SK-N-MC (cell line): ENCODE data around the gene PIGQ.

Experiments used
- DNase-seq: peaks from one replicate; pipeline ENCODE4 v3.0.0-alpha.2; 2011; ENCODE audit warnings: low read depth, low spot score
- H3K27ac ChIP-seq: fragments of 200-600 bp; sonication (generic); 2 replicates; pipeline ENCODE4 v1.5.1; 2016; ENCODE audit warnings: mixed run types
- H3K36me3 ChIP-seq: fragments of 200-600 bp; sonication (generic); 2 replicates; pipeline ENCODE4 v1.6.1; 2017; ENCODE audit warnings: antibody characterized with exemption, low read length, mixed read lengths; ENCODE audit not compliant: insufficient read depth
- H3K4me3 ChIP-seq: fragments of 200-600 bp; sonication (generic); 2 replicates; pipeline ENCODE4 v1.5.1; 2016
- H3K9ac ChIP-seq: fragments of 200-600 bp; sonication (generic); 2 replicates; pipeline ENCODE4 v1.8.0; 2017; ENCODE audit warnings: mixed run types, mixed read lengths; ENCODE audit not compliant: insufficient read length
- H3K9me3 ChIP-seq: fragments of 200-600 bp; sonication (generic); 2 replicates; pipeline ENCODE4 v1.6.1; 2017; ENCODE audit warnings: low read depth, mild to moderate bottlenecking, antibody characterized with exemption, low read length, moderate library complexity, mixed read lengths
- EZH2 ChIP-seq: fragments of 200-600 bp; sonication (generic); IDR thresholded peaks from one replicate; pipeline ENCODE4 v1.6.1; 2017; ENCODE audit warnings: antibody characterized with exemption
- FOXP2 ChIP-seq: optimal IDR thresholded peaks from 2 replicates; pipeline ENCODE3; 2011; ENCODE audit warnings: mild to moderate bottlenecking, moderate library complexity; ENCODE audit not compliant: insufficient read depth; ENCODE audit errors: extremely low read length, control extremely low read depth
- POLR2AphosphoS5 ChIP-seq: IDR thresholded peaks from 2 replicates; pipeline ENCODE4 v1.6.1; 2012; ENCODE audit warnings: mild to moderate bottlenecking, low read depth, low read length, borderline replicate concordance

PIGQ gene

GRCh38 chr16:629185-629832 is 59.5 kb downstream of the PIGQ start:
- DNase-seq: no peak
- Histone ChIP-seq H3K9me3 (no peaks in the 10 kb centered on the region), H3K9ac (no peak overlapping the region), H3K4me3 (no peak overlapping the region), H3K27ac (no peak overlapping the region), H3K36me3 (no peaks in the 10 kb centered on the region)
- TF ChIP-seq POLR2AphosphoS5 (no peak), EZH2 (no peak)

GRCh38 chr16:629833-630248 is 60.1 kb downstream of the PIGQ start:
- Histone ChIP-seq H3K9me3 (no peaks in the 10 kb centered on the region), H3K27ac (no peak overlapping the region), H3K4me3 (no peak overlapping the region), H3K36me3 (no peaks in the 10 kb centered on the region), H3K9ac (no peak overlapping the region)
- TF ChIP-seq EZH2: no peak
- TF ChIP-seq FOXP2: no peak
- TF ChIP-seq POLR2AphosphoS5: no peak
- no peak for DNase-seq

- Histone ChIP-seq H3K9ac (no peak overlapping the region), H3K36me3 (no peaks in the 10 kb centered on the region), H3K27ac (no peak overlapping the region), H3K4me3 (no peak overlapping the region), H3K9me3 (no peaks in the 10 kb centered on the region)
- no peak for TF ChIP-seq FOXP2
- no peak for TF ChIP-seq POLR2AphosphoS5
- TF ChIP-seq EZH2: no peak
- no peak for DNase-seq
Observed at GRCh38 chr16:630249-630814, 60.6 kb downstream of the PIGQ start.

- no peak within 1 kb of the TSS for H3K9ac ChIP-seq
- H3K36me3 ChIP-seq: no peaks in the 10 kb centered on the region
- no peaks in the 10 kb centered on the region for H3K9me3 ChIP-seq
- H3K27ac ChIP-seq: no peak within 1 kb of the TSS
- no peak for TF ChIP-seq POLR2AphosphoS5
- no peak for TF ChIP-seq FOXP2
- no peak for TF ChIP-seq EZH2
- no peak for DNase-seq
- H3K4me3 ChIP-seq: no peak within 1 kb of the TSS
Observed at GRCh38 chr16:630815-631405, 61.1 kb downstream of the PIGQ start, which contains the start of gene WFIKKN1. Gene WFIKKN1, plus strand, starts transcription at chr16:630985. Its CDS starts 269 bp downstream, at chr16:631254.

- H3K36me3 ChIP-seq: no peaks in the 10 kb centered on the region
- no peak overlapping the region for H3K4me3 ChIP-seq
- TF ChIP-seq POLR2AphosphoS5 (no peak), FOXP2 (no peak), EZH2 (no peak)
- no peak overlapping the region for H3K9ac ChIP-seq
- H3K27ac ChIP-seq: no peak overlapping the region
- no peak for DNase-seq
- no peaks in the 10 kb centered on the region for H3K9me3 ChIP-seq
Observed at GRCh38 chr16:631808-632358, 62.1 kb downstream of the PIGQ start.

- H3K9me3 ChIP-seq: no peaks in the 10 kb centered on the region
- H3K27ac ChIP-seq: no peak overlapping the region
- no peak overlapping the region for H3K4me3 ChIP-seq
- no peak for DNase-seq
- H3K36me3 ChIP-seq: no peaks in the 10 kb centered on the region
- TF ChIP-seq EZH2 (no peak), FOXP2 (no peak), POLR2AphosphoS5 (no peak)
- H3K9ac ChIP-seq: no peak overlapping the region
Observed at GRCh38 chr16:632486-633335, 62.9 kb downstream of the PIGQ start.

- Histone ChIP-seq H3K9ac (no peak overlapping the region), H3K4me3 (no peak overlapping the region), H3K9me3 (no peaks in the 10 kb centered on the region), H3K36me3 (no peaks in the 10 kb centered on the region), H3K27ac (no peak overlapping the region)
- DNase-seq: no peak
- TF ChIP-seq POLR2AphosphoS5 (no peak), EZH2 (no peak), FOXP2 (no peak)
Observed at GRCh38 chr16:633336-634050, 63.7 kb downstream of the PIGQ start.
